SH-SY5Y (cell line): ENCODE data around the gene ADCY2.

ENCODE experiments used
- GATA2 ChIP-seq: IDR thresholded peaks from 2 replicates; pipeline ENCODE4 v1.6.1; 2011; ENCODE audit warnings: mild to moderate bottlenecking, low read depth, low read length
- GATA3 ChIP-seq: IDR thresholded peaks from 2 replicates; pipeline ENCODE4 v1.6.1; 2011; ENCODE audit warnings: low read depth, mild to moderate bottlenecking, low read length, moderate library complexity

ADCY2 gene

DNA sequence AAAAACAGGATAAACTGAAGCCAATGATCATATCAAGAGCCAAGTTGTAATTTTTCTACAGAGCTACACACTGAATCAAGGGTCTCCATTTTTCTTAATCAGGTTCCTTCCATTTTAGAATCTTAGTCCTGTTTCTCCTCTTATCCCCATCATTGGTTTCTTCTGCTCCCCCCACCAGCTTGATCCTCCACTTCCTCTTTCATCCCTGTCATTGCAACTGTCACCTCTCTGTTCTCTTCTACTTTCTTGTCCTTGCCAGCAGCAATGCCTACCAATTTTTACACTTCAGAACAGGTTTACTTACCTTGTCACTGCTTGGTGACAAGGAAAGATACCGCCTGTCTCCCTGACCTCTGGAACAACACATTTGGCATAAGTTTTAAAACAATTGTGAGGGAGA lies 357.7 kb downstream of the ADCY2 start:
- TF ChIP-seq GATA3: no peak
- no peak for TF ChIP-seq GATA2

GRCh38 chr5:7754490-7754889 lies 358.6 kb downstream of the ADCY2 start:
- TF ChIP-seq GATA2 (no peak), GATA3 (no peak)

DNA sequence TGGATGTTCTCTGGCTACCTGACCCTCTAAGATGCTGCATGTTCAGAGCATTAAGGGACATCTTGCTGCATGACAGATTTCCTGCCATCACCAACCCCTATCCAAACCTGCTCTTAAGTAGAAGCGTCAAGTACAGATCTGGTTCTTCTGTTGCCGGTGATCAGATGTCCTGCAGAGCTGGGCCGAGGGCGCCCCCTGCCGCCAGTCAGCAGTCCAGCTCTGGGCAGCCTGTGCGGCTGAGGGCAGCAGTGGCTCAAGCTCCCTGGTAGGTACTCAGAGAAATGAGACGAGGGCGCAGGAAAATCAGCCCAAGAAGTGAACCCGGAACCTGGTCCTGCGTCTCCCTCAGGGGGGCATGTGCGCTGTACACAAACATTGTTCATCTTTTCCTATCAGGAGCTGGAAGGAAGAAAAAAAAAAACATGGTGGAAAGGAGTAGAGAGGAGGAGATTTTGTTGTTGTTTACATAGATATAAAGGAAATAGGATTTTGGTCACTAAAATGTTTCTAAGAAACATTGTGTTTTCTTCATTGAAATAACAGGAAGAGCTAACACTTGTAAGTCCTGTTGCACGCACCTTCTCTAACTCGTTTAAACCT lies 359.2 kb downstream of the ADCY2 start:
- TF ChIP-seq GATA2 (no peak), GATA3 (no peak)

- TF ChIP-seq GATA2: no peak
Observed at GRCh38 chr5:7755958-7756357, 360.0 kb downstream of the ADCY2 start.

- TF ChIP-seq GATA3 (no peak), GATA2 (no peak)
Observed at GRCh38 chr5:7756453-7756852, 360.5 kb downstream of the ADCY2 start.

- TF ChIP-seq GATA2 (no peak), GATA3 (no peak)
Observed at GRCh38 chr5:7759257-7759871, 363.4 kb downstream of the ADCY2 start.

DNA sequence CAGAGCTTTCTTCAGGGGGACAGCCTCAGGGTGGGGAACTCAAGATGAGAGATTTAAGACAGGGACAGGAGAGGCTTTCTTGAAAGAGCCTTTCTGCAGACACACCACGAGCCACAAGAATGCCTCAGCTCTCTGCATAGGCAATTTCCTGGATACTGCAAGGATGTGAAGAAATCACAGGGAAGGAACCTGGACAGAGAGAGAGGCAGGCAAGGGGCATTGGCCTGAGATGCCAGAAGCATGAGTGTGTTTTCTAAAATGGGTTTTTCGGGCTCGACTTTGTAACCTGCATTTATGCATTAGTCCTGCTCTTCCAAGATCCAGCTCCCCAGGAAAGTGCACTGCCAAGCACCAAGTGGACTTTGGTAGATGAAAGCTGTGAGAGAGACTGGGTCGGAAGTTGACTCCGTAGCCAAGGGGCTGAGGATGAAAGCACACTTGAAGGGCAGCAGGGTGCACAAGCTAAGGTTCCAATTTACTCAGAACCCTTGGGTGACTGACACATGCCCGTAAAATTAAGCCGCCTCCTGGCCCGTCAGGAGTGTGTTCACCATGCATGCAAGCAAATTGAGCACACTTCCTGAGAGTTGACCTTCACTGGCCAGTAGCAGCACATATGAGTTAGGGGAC lies 364.1 kb downstream of the ADCY2 start:
- TF ChIP-seq GATA3 (no peak), GATA2 (no peak)

DNA sequence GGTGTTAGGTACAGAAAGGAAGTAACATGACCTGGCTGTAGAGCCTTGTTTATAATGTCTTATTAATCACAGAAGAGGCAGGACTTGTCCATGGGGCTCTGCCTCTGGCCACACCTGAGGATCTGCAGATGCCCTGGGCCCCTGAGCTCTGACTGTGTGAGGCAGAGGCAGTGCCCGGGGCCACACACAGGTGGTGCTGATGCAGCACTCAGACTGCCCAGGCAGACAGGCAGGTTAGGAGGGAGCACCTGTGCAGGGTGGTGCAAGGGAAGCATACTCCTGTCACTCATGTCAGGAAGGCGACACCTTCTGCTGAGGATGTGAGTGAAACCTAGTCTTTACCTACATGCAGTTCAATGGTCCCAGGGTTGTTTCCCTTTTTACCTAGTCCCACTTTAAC lies 366.3 kb downstream of the ADCY2 start:
- TF ChIP-seq GATA2 (no peak), GATA3 (no peak)

- TF ChIP-seq GATA3: no peak
- no peak for TF ChIP-seq GATA2
Observed at GRCh38 chr5:7763621-7764072, 367.7 kb downstream of the ADCY2 start.

DNA sequence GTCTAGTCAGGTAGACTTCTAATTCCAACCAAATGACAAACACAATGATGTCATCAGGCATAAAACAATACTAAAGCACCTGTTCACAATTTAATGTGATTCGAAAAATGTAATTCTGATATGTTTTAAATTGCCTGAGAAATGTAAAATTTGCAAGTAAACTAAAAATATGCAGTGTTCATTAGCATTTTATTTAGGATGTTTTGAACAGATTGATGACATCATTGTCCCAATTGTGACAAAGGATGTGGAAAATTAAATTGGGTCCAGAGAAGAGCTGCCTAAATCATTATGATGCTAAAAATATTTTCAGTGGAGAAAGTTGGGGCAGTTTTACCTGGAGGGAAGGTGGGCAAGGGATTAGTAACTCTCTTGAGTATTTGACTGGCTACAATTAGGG lies 368.5 kb downstream of the ADCY2 start:
- TF ChIP-seq GATA3: no peak
- TF ChIP-seq GATA2: no peak

- no peak for TF ChIP-seq GATA3
- TF ChIP-seq GATA2: no peak
Observed at GRCh38 chr5:7770436-7770835, 374.5 kb downstream of the ADCY2 start.

DNA sequence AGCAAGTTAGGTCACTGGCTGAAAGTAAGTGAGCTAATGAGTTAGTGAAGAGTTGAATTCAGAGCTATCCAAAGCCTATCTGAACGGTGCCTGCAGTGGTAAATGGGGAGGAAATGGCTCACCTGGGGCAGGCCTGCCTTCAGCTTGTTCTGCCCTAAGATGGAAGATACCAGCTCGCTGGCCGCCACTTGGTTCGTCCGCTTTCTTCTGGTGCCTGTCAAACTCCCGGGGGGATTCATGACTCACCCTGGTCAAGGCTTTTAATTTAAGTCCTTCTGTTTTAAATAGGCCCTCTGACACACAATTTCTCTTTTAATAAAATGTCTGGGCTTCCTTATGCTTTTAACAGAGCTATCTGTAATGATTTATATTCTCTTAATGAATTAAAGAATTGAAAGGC lies 376.2 kb downstream of the ADCY2 start:
- TF ChIP-seq GATA3 (no peak), GATA2 (no peak)

DNA sequence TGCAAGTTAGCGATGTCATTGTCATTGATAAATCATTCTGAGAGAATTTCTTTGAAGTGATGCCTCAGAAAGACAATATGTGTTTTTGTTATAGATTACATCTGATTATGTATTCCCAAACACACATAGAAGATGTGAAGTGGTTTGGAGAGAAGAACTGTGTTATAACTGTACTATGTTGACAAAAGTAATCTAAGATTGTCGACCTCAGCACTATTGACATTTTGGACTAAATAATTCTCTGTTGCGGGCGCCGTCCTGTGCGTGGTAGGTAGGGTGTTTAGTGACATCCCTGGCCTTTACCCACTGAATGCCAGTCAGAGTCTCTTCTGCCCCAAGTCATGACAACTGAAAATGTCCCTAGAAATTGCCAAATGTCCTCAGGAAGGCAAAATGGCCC lies 377.2 kb downstream of the ADCY2 start:
- TF ChIP-seq GATA3 (no peak), GATA2 (no peak)

- TF ChIP-seq GATA2: no peak
- no peak for TF ChIP-seq GATA3
Observed at GRCh38 chr5:7776442-7776841, 380.5 kb downstream of the ADCY2 start.
